Breast epithelium (tissue), 3 donors: ENCODE data around the gene AGAP5.
"Not testable (repeated sequence)": the region's sequence is repeated elsewhere in the genome, so short reads cannot be mapped to it uniquely, and the experiment has no call there.

Source experiments
- POLR2AphosphoS5 ChIP-seq, 3 donors: sonication (generic); formaldehyde crosslinking; IDR thresholded peaks; one replicate each; pipeline ENCODE4 v1.6.1; 2017; ENCODE audit warnings: antibody characterized with exemption in 3 of 3
- TF ChIP-seq, protein P1 (sequence below), 3 donors: fragments of 450-650 bp; IDR thresholded peaks; one replicate each; pipeline ENCODE4 v1.5.1; 2016 to 2017; ENCODE audit warnings: antibody characterized with exemption in 3 of 3, mild to moderate bottlenecking in 3 of 3, moderate library complexity in 3 of 3

DNA sequence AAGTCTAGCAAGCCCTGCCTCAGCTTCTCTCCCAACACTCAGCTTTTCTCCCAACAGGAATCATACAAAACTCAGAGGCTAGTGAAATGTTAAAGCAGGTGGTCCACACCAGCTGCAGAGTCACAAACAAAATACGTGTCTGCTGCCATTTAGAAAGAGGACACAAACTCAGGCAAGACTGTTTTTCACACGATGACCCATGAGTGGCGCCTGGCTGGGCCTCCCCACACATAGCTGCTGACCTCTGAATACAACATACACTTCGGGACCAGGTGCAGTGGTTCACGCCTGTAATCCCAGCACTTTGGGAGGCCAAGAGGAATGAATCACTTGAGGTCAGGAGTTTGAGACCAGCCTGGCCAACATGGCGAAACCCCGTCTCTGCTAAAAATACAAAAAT lies 35.2 kb downstream of the AGAP5 start:
- TF ChIP-seq, protein P1, sequence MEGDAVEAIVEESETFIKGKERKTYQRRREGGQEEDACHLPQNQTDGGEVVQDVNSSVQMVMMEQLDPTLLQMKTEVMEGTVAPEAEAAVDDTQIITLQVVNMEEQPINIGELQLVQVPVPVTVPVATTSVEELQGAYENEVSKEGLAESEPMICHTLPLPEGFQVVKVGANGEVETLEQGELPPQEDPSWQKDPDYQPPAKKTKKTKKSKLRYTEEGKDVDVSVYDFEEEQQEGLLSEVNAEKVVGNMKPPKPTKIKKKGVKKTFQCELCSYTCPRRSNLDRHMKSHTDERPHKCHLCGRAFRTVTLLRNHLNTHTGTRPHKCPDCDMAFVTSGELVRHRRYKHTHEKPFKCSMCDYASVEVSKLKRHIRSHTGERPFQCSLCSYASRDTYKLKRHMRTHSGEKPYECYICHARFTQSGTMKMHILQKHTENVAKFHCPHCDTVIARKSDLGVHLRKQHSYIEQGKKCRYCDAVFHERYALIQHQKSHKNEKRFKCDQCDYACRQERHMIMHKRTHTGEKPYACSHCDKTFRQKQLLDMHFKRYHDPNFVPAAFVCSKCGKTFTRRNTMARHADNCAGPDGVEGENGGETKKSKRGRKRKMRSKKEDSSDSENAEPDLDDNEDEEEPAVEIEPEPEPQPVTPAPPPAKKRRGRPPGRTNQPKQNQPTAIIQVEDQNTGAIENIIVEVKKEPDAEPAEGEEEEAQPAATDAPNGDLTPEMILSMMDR (IDR thresholded peaks at IDR 0.05) = not testable (repeated sequence)
- TF ChIP-seq POLR2AphosphoS5 (IDR thresholded peaks at IDR 0.05) = not testable (repeated sequence)
